Measurements from ENCODE around the gene CAVIN2.

Gene CAVIN2

GRCh38 chr2:191846515-191847476, at the start of gene CAVIN2:
Gene CAVIN2 (minus strand): TSS chr2:191847088. CDS start chr2:191846925, 163 bp downstream.
- intact Hi-C loops (cut with DNase I; ENCODE audit: low total_unique reads) = no loop called here
- Histone ChIP-seq H3K36me3 (no peaks in the 10 kb centered on the region), H3K9me3 (no peaks in the 10 kb centered on the region), H3K4me3 (peak within 1 kb of the TSS; percentile 42 to 53), H3K27ac (peak within 1 kb of the TSS; percentile 48 to 56), H3K27me3 (no peaks in the 10 kb centered on the region), H3K4me1 (peaks cover 0 to 40% (median 22%) of the 10 kb centered on the region in 4 donors)
- DNase-seq = peak; percentile 62 to 75
- TF ChIP-seq, protein P1, sequence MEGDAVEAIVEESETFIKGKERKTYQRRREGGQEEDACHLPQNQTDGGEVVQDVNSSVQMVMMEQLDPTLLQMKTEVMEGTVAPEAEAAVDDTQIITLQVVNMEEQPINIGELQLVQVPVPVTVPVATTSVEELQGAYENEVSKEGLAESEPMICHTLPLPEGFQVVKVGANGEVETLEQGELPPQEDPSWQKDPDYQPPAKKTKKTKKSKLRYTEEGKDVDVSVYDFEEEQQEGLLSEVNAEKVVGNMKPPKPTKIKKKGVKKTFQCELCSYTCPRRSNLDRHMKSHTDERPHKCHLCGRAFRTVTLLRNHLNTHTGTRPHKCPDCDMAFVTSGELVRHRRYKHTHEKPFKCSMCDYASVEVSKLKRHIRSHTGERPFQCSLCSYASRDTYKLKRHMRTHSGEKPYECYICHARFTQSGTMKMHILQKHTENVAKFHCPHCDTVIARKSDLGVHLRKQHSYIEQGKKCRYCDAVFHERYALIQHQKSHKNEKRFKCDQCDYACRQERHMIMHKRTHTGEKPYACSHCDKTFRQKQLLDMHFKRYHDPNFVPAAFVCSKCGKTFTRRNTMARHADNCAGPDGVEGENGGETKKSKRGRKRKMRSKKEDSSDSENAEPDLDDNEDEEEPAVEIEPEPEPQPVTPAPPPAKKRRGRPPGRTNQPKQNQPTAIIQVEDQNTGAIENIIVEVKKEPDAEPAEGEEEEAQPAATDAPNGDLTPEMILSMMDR (IDR thresholded peaks at IDR 0.05) = no peak

DNA sequence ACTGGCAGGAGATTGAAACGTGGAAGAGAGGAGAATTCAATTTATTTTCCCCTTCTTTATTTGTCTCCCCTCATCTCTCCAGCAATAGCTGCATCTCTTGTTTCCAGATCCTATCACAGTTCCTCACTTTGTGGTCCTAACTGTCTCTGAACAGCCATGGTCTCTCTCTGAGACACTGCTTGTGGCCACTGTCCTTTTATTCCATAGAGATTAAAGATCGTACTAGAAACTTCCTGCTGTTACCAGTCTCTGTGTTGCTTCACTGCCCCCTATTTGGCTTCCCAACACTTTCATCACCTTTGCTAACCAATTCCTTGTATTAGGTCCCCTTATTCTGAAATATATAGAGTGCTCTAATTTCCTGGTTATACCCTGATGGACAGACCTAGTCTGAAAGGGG, 48.9 kb upstream of the CAVIN2 start:
- Histone ChIP-seq H3K4me3 (no peak overlapping the region), H3K27ac (no peak overlapping the region), H3K9me3 (no peaks in the 10 kb centered on the region), H3K36me3 (no peaks in the 10 kb centered on the region), H3K27me3 (no peaks in the 10 kb centered on the region), H3K4me1 (peaks cover 0 to 11% (median 2%) of the 10 kb centered on the region in 4 donors)
- TF ChIP-seq, protein P1 (IDR thresholded peaks at IDR 0.05) = no peak
- DNase-seq = no peak
- intact Hi-C loops (cut with DNase I; ENCODE audit: low total_unique reads) = no loop called here

- Histone ChIP-seq H3K4me3 (no peak overlapping the region), H3K4me1 (peaks cover 0 to 11% (median 2%) of the 10 kb centered on the region in 4 donors), H3K27ac (no peak overlapping the region), H3K36me3 (no peaks in the 10 kb centered on the region), H3K27me3 (no peaks in the 10 kb centered on the region), H3K9me3 (no peaks in the 10 kb centered on the region)
- TF ChIP-seq, protein P1 (IDR thresholded peaks at IDR 0.05) = no peak
- no peak for DNase-seq
- intact Hi-C loops (cut with DNase I; ENCODE audit: low total_unique reads) = no loop called here
Observed at GRCh38 chr2:191895195-191895594, 48.3 kb upstream of the CAVIN2 start.

GRCh38 chr2:191894681-191895147, 47.8 kb upstream of the CAVIN2 start:
- H3K27ac ChIP-seq = no peak overlapping the region
- TF ChIP-seq, protein P1 (IDR thresholded peaks at IDR 0.05) = no peak
- no peaks in the 10 kb centered on the region for H3K36me3 ChIP-seq
- DNase-seq = no peak
- H3K27me3 ChIP-seq = no peaks in the 10 kb centered on the region
- peaks cover 0 to 7% (median 2%) of the 10 kb centered on the region in 4 donors for H3K4me1 ChIP-seq
- H3K4me3 ChIP-seq = no peak overlapping the region
- intact Hi-C loops (cut with DNase I; ENCODE audit: low total_unique reads) = no loop called here
- no peaks in the 10 kb centered on the region for H3K9me3 ChIP-seq

GRCh38 chr2:191892391-191892790, 45.5 kb upstream of the CAVIN2 start:
- no peaks in the 10 kb centered on the region for H3K27me3 ChIP-seq
- no peak overlapping the region for H3K27ac ChIP-seq
- H3K4me1 ChIP-seq = peaks cover 0 to 3% (median 0%) of the 10 kb centered on the region in 4 donors
- no peak overlapping the region for H3K4me3 ChIP-seq
- intact Hi-C loops (cut with DNase I; ENCODE audit: low total_unique reads) = no loop called here
- no peaks in the 10 kb centered on the region for H3K36me3 ChIP-seq
- no peaks in the 10 kb centered on the region for H3K9me3 ChIP-seq
- TF ChIP-seq, protein P1 (IDR thresholded peaks at IDR 0.05) = no peak
- DNase-seq = no peak

Data from tibial artery (tissue), 4 donors.